ENCODE measurements around the gene TCEANC2.

Gene TCEANC2

DNA sequence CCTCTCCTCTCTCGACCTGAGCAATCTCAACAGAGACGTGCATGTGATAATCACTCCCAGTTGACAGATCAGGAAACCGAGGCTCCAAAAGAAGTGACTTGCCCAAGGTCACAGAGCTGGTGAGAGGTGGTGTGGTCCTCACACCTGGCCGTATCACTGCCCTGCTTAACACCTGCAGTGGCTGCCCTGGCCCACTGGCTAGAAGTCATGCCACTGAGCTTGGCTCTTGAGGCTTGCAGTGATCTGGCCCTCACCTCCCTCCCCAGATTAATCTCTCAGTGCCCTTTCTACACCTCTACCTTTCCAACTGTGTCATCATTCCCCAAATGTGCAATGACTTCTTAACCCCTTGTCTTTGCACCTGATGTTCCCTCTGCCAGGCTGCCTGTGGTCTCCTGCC, 60.6 kb downstream of the TCEANC2 start:
- DNase-seq (ENCODE audit: low read depth): no peak

DNA sequence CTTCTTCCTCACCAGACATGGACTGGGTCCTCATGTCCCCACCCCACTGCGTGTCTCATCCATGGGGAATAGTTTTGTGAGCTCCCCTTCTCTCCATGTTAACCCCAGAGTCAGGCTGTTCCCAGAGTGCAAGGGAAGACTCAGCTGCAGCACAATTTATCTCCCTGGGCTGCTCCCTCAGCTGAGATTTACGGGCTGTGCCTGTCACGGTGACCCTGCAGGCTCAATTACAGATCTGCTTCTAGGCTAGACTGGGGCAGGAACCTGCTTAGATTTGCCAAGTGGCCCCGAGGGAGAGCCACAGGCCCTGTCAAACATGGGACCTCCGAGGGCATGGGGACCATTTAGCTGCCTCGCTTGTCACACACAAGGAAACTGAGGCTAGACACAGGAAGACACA, 61.5 kb downstream of the TCEANC2 start:
- no peak for DNase-seq (ENCODE audit: low read depth)

DNA sequence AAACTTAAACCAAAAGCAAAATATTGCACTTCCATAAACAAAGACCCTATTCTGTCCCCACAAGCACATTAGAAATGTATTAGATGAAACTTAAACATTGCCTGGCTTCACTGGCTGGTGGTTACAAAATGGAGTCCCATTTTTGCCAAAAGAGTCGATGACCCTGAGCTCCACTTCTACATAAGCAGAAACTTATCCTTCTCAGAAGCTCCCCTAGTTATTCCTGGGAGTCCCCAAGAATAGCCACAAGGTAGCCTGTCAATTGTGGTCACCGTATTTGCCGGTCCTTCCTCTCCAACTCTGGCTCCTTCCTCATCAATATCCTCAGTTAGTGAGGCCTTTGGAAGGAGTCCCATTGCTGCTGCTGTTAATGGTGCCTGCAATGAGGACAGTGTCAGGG, 62.1 kb downstream of the TCEANC2 start:
- no peak for DNase-seq (ENCODE audit: low read depth)

DNA sequence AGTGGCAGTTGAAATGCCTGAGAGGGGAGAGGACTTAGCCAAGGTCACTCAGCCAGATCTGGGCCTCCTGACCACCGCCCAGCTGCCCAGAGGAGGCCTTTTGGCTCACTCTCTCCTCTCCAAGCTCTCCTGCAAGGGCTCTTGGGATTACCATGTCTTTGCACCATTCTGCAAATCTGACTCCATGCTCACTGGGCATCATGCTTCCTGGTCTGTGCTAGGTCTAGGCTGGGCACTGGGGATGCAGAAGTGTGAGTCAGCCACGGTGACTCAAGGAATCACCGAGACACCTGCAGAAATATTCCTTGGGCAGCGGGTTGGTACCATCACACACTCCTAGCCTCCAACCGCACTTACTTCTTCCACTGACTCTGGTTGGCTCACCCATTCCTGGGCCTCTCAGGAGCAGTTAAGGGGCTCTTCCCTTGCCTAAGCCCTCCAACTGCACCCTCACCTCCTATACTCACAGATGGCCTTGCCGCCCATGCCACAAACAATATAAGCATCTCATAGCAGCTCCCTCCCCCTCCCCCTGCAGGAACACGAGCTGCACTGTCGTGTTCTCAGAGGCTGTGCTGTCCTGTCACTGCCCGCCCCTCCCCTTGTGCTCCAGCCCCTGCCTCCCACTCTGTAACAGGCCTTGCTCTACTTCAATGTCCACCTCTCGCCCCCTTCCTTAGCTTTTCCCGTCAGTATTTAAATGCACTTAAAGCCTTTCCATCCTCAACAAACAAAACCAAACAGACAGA, 64.6 kb downstream of the TCEANC2 start:
- no peak for DNase-seq (ENCODE audit: low read depth)

DNA sequence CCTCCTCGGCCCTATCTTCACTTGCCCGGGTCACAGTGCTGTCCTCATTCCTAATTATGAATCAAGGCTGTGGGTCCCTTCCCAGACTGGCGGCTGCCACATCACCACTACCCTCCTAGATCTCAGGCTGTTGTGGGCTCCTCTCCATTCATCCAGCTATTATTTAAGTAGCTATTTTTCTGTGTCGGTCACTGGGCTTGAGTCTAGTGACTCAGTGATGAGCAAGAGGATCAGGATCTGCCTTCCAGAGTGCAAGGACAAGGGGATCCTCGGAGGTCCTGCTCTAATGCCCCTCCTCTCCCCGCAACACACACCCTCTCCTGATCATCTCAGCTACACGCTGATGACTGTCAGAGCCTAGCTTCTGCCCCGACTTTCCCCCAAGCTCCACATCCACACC, 65.3 kb downstream of the TCEANC2 start:
- DNase-seq (ENCODE audit: low read depth): no peak

DNA sequence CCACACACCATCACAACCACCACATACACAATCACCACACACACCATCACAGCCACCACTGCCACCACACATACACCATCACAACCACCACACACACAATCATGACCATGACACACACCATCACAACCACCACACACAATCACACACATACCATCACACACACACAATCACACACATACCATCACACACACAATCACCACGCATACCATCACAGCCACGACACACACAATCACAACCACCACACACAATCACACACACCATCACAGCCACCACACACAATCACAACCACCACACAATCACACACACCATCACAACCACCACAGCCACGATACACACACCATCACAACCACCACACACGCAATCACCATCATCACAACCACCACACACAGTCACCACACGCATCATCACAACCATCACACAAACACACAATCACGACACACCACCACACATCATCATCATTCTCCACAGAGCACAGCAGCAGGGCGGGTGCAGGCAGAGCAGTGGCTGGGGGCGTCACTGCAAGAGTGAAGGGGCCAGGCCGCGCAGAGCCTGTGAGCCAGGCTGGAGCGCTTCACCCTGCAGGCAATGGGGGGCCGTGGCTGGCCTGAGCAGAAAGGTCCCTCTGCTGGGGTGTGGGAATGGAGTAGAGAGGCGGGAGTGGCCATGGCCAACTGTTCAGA, 66.8 kb downstream of the TCEANC2 start:
- no peak for DNase-seq (ENCODE audit: low read depth)

DNA sequence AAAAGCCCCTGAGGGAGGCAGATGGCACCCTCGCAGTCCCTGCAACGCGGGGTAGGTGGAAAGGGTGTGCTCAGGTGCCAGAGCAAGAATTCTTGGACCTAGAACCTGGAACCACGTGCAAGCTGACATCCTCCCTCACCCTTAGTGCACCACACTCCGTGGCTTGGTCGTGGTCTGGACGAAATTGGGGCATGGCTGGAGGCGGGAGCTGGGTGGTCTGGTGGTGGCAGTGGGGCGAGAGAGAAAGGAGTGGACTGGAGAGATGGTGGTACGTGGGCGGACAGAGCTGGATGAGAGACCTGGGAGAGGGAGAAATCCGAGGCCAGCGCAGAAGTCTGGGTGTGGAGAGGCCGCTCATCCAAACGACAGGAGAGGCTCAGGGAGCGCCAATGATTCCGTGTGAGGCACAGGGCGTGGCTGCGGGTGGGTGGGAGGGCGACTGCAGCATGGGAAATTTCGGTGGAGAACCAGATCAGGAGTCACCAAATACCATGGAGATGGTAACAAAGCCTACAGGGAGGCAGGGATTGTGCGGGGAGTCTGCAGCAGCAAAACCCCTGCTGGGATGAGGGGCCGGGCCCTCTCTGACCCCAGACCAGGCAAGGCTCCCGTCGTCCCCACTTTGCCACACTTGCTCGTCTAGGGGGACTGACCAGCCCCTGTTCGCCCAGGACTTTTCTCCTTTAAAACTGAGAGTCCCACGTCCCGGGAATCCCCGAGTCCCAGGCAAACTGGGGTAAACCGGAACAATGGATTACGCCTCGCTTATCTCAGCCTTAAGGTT, 67.5 kb downstream of the TCEANC2 start:
- DNase-seq (ENCODE audit: low read depth): no peak

DNA sequence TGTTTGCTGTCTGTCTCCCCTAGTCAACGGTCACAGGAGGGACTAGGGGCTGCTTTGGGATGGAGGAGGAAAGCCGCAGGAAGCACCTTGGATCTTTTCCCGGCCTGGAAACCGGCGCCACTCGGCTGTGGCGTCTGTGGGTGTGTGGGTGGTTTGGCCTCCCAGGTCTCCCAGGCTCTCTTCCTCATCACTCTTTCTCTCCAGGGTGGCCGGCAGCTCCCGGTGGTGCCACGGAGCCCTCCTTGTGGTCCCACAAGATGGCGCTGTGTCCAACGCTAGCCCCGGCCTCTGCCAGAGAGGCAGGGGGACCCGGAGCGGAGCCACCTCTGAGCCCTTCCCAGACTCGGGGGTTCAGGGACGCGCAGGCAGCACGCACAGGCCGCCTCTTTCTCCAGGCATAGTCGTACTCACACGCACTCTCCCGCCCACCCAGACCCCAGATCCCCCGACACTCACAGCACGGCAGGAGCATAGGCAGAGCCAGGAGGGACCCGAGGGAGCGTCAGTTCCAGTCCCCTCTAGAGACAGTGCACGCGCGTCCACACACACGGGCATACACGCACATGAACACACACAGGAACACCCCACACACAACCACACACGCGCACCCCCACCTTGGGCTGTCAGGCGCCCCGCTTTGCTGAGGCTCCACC, 68.2 kb downstream of the TCEANC2 start:
- DNase-seq (ENCODE audit: low read depth): peak; percentile 44

DNA sequence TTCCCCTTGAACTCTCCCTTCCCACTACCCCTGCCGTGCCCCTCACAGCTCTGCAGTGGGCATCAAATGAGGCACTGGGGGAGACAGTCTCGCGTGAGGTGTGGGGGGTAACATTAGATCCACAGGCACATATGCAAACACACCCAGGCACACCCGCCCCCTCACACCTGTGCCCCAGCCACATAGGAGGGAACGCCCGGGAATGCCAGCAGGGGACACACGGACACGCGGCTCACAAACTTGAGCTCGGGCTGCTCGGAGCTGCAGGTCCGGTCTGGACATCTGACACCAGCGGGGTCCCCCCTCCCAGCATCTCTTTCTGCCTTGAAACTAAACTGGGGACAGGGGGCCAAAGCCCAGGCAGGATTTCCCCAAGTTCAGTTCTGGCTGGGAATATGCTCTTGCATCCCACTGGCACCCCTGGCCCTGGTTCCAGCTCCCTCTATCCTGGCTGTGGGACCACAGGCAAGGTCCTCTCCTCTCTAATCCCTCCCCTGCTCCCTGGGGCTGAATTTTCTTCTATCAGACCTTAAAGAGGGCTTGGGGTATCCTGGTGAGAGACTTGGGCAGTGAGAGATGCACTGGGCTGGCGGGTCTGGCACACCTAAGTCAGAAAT, 68.8 kb downstream of the TCEANC2 start:
- no peak for DNase-seq (ENCODE audit: low read depth)

DNA sequence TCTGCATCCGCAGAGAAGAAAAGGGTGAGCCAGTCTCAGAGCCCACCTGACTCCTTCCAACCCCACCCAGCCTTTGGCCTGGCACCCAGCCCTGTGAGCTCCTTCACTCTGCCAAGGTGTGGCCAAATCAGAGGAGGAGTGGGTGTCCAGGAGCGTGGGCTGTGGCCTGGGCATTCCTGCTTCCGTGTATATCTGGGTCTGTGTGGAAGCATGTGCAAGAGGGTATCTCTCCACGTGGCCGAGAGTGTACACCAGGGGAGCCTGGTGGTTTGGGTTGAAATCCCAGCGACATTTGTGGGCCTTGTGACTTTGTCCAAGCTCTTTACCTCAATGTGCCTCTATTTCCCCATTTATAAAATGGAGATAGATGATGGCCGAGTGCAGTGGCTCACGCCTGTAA, 69.6 kb downstream of the TCEANC2 start:
- DNase-seq (ENCODE audit: low read depth): no peak

DNA sequence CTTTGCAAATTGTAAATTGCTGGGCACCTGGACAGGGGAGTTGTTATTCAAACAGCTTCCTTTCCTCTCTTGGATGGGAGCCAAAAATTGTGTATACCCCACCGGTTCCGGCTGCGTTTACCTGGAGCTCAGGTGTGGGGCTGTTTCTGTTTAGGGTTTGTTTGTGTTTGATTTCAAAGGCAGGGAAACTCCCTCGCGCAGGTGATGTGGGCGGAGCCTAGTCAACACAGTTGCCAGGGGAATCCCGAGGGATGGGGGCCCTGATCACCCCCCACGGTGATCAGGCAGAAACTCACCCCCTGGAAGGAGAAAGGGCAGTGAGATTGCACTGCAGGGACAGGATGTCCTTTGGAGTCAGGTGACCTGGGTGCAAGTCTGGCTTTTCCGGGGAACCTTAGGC, 71.1 kb downstream of the TCEANC2 start:
- no peak for DNase-seq (ENCODE audit: low read depth)

DNA sequence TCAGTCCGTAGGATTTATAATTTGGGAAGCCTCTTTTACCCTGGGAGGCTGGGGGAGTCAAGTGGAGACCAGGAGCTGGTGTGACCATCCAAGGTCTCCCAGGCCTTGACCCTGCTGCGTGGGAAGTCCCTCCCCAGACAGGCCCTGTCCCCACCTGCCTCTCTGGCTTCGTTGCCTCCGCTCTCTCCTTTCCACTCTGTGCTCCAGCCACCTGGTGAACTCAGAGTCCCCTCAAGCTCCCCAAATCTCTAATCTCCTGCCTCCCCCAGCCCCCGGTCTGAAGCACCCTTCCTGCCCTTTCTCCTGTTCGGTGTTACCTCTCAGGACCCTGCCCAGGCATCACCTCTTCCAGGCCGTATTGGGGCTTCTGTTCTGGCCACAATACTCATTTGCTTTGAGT, 71.5 kb downstream of the TCEANC2 start:
- no peak for DNase-seq (ENCODE audit: low read depth)

DNA sequence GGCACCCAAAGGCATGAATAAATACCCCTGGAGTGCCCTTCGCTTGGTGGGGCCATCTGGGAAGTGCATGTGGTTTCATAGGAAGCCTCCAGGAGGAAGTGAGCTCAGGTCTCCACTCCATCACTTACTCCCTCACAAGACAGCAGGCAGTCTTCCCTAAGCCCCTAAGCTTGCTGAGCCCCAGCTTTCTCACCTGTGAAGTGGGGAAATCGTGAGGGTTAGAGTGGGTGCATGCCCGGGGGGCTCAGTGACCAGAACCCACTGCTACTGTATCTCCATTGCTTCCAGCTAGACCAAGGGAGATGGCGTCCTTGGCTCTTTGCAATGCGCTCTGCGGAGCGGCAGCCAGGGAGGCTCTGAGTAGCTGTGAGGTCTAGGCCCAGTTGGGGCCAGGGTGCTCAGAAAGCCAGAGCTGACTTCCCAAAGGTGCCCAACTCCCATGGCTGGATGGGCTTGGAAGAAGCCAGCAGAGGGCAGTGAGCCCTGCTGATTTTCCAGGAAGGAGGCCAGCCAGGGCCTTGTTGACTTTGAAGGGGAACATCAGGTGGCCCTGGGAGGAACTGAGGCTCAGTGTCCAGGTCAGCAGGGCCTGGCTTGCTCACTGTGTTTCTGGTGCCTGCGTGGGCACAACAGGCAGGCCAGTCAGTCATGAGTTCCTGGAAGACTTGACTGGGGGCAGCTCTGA, 72.1 kb downstream of the TCEANC2 start:
- DNase-seq (ENCODE audit: low read depth): no peak

DNA sequence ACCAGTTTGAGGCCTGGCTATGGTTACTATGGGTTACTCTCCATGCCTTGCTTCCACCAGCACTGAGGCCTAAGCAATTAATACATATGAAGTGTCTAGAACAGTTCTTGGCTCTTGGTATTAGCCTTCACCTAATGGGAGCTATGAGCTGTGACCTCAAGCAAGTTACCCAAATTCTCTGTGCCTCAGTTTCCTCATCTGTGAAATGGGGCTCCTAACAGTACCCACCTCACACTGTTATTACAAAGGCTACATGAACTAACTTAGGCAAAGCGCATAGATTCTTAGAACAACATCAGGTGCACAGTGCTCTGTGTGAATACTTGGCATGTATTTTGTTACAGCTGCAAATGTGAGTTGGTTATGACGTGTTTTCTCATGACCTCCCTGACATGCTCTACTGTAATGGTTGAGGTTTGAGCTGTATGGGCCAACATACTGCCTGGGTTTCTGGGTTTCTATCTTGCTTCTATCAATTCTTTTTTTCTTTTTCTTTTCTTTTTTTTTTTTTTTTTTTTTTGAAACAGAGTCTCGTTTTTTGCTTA, 72.9 kb downstream of the TCEANC2 start:
- no peak for DNase-seq (ENCODE audit: low read depth)

DNA sequence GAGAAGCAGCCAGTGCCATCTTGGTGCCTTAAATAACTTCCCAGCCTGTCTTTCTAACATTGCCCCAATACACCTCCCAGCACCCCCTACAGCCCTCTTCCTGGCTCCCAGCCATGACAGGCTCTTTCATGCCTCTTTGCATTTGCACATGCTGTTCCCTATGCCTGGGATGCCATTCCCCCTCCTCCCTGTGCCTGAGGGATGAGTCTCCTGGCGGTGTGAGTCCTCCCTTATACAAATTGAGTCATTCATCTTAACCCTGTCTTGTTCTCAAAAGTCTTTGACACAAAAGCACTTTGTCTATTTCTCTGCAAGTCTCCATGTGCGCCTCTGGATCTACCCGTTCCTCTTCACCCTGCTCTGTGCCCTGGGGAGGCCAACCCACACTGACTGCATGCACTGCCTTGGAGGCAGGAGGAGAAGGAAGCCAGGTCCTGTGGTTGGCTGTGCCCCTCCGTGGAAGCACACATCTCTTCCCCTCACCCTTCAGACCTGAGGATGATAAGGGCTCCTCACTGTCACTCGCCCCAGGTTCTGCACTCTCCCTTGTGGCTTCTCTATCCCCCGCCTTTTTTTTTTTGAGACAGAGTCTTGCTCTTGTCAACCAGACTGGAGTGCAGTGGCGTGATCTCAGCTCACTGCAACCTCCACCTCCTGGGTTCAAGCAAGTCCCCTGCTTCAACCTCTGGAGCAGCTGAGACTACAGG, 74.3 kb downstream of the TCEANC2 start:
- no peak for DNase-seq (ENCODE audit: low read depth)

DNA sequence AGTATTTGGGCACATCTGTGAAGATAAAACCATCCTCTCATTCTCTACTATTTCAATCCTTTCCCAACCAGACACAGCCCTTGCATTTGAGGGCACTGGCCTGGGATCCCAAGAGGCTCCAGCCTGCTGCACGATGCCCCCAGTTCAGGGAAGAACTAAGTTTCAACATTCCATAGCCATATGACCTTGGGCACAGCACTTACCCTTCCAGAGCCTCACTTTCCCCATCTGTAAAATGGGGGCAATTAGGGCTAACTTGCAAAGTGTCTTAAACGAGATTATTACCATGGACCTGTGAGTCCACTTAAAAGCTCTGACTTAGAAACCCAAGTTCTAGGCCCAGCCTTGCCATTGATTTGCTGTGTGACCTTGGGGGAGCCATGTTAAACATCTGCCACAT, 76.5 kb downstream of the TCEANC2 start:
- no peak for DNase-seq (ENCODE audit: low read depth)

DNA sequence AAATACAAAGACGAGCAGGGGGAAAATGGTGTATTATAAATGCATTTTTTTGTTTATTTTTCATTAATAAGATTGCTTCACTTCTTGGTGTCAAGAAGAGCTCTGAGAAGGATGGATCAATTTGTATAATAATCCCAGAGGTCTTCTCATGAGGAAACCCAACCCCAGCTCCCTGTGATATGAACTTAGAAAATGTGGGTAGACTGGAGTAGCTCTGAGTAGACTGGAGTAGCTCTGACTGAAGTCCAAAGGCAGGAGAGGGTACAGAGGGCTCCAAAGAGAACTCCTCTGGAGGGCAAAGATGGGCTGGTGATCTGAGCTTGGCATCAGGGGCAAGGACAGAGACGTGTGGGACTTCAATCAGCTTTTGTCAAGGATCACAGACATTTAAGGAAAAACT, 78.0 kb downstream of the TCEANC2 start:
- DNase-seq (ENCODE audit: low read depth): no peak

DNA sequence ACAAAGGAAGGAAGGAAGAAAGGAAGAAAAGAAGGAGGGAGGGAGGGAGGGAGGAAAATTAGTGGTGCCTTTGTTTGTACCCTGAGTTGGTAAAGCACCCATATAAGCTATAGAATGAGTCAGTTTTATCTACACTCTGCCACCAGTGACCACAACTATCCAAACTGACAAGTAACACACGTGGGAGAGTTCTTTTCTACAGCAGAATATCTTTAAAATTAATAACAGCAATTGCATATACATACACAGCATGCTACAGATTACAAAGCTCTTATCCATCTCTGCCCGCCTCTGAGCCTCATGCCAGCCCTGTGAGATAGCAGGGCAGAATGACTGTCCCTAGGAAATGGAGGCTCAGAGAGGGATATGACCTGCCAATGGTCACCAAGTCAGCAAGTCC, 79.1 kb downstream of the TCEANC2 start:
- no peak for DNase-seq (ENCODE audit: low read depth)

DNA sequence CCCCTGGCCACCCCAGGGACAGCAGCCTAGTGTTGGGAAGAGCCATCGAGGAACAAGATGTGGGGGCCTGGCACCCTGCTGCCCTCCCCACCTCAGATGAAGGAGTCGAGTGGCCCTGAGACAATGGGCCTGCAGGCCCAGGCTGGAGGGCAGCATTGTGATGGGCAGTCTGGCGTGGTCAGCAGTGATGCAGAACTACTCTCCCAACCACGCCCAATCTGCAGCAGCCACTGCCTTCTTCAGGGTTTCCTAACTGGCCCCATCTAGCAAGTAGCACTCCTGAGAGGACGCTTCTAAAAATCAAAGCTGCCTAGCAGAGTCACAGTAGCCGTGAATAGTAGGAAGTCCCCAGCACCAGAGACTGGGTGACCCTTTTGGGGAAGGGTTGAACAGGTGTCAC, 80.9 kb downstream of the TCEANC2 start:
- DNase-seq (ENCODE audit: low read depth): no peak

DNA sequence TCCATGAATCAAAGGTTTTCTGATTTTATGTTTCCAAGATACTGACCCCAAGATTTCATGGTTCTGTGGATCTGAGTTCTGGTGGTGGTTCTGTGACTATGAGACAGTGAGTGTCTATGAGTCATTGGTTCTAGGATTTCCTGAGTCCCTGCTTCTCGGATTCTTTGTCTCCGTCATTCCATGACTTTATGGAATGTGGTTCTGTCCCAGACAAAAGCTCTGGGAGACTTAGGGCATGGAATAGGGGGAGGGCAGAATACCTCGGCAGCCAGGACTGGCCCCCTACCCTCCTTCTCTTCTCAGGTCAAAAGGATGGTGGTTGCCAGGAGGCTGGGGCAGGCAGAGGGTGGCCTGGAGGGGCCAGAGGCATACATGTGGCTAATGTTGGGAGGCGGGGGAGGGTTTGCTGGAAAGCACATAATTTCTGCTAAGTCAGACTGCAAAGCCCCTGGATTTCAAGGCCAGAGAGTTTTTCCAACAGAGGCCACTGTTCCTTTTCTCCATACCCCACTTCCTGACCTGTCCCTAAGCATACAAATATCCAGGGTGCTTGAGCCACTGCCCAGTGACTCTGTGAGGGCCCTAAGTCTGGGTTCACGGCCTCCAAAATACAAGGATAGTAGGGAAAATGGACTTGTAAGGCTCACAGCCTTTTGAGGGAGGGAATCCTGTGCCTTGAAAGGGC, 82.2 kb downstream of the TCEANC2 start:
- no peak for DNase-seq (ENCODE audit: low read depth)
